ENCODE results near the gene CDSN.

CDSN gene

DNA sequence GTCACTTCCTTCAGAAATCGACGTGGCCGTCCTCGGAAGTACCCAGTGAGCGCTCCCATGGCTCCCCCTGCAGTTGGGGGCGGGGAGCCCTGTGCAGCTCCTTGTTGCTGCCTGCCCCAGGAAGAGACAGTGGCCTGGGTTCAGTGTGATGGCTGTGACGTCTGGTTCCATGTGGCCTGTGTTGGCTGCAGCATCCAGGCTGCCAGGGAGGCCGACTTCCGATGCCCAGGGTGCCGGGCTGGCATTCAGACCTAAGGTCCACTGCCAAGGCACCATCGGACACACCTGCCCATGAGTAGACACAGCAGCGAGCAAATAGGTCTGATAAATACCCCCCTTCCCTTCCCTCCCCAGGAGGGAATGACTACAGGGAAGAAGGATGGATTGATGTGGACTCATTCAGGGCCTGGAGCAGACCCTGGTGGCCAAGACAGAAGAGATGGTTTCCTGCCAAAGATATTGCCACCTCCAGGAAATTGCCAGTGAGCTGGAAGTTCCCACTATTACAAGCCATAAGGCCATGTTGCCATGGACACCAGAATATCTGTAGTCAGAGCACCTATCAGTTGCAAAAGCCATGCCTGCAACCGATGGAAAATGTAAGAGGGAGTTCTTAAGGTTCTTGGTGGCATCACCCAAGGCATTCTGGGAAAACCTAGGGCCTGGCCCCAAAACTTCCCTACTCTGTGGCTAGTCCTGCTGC is 42.4 kb upstream of the CDSN start:
- peaks cover 32% of the 10 kb centered on the region for H3K4me1 ChIP-seq (ENCODE audit: insufficient read depth, low read length, poor library complexity, severe bottlenecking)
- H3K9me3 ChIP-seq (ENCODE audit: insufficient read depth, low read depth, low read length): no peaks in the 10 kb centered on the region
- H4K20me1 ChIP-seq (ENCODE audit: insufficient read depth, low read length, poor library complexity, severe bottlenecking): peaks cover 7% of the 10 kb centered on the region
- H3K79me2 ChIP-seq (ENCODE audit: insufficient read depth, low read length): peaks cover 45% of the 10 kb centered on the region
- H2AFZ ChIP-seq (ENCODE audit: low read length): no peak overlapping the region
- no peaks in the 10 kb centered on the region for H3F3A ChIP-seq (ENCODE audit: low read depth)
- no peak for TF ChIP-seq EZH2phosphoT487 (IDR thresholded peaks at IDR 0.05; ENCODE audit: borderline replicate concordance)
- TF ChIP-seq, protein P1, sequence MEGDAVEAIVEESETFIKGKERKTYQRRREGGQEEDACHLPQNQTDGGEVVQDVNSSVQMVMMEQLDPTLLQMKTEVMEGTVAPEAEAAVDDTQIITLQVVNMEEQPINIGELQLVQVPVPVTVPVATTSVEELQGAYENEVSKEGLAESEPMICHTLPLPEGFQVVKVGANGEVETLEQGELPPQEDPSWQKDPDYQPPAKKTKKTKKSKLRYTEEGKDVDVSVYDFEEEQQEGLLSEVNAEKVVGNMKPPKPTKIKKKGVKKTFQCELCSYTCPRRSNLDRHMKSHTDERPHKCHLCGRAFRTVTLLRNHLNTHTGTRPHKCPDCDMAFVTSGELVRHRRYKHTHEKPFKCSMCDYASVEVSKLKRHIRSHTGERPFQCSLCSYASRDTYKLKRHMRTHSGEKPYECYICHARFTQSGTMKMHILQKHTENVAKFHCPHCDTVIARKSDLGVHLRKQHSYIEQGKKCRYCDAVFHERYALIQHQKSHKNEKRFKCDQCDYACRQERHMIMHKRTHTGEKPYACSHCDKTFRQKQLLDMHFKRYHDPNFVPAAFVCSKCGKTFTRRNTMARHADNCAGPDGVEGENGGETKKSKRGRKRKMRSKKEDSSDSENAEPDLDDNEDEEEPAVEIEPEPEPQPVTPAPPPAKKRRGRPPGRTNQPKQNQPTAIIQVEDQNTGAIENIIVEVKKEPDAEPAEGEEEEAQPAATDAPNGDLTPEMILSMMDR (conservative IDR thresholded peaks at IDR 0.05; ENCODE audit: low read length): no peak
- H3K4me3 ChIP-seq (ENCODE audit: low read length, poor library complexity, severe bottlenecking): no peak overlapping the region
- no peaks in the 10 kb centered on the region for H3K9me2 ChIP-seq (replicated peaks; ENCODE audit: low read depth, low read length)
- H3K36me3 ChIP-seq (ENCODE audit: insufficient read depth, low read length): no peaks in the 10 kb centered on the region; the same call in 1 of the 2 replicates
- H3K4me2 ChIP-seq (ENCODE audit: low read depth, low read length, poor library complexity, severe bottlenecking): peak overlapping the region; percentile 95
- H3K9ac ChIP-seq (ENCODE audit: low read depth, low read length, poor library complexity, severe bottlenecking): no peak overlapping the region
- H3K27me3 ChIP-seq (ENCODE audit: insufficient read depth, low read length, poor library complexity, severe bottlenecking): no peaks in the 10 kb centered on the region

DNA sequence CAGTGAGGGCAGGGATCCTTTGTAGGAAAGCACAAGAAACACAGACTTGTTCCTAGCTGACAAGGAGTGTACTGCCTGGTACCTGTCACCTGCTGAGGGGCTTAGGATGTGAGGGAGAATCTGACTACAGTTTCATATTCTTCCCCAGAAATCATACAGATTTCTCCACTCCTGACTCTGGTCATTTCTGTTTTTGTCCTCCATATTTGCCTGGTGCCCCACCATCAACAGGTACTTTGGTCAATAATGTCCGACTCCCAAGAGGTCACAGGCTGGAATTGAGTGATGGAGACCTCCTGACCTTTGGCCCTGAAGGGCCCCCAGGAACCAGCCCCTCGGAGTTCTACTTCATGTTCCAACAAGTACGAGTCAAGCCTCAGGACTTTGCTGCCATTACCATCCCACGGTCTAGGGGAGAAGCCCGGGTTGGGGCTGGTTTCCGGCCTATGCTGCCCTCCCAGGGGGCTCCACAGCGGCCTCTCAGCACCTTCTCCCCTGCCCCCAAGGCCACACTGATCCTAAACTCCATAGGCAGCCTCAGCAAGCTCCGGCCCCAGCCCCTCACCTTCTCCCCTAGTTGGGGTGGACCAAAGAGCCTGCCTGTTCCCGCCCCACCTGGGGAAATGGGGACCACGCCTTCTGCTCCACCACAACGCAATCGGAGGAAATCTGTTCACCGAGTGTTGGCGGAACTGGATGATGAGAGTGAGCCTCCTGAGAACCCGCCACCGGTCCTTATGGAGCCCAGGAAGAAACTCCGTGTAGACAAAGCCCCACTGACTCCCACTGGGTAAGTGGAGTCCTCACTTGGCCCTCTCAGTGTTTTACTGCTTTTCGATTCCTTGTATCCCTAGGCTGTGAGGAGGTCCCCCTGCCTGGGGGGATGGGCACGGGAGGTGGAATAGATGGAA is 41.2 kb upstream of the CDSN start:
- Histone ChIP-seq H3K27me3 (ENCODE audit: insufficient read depth, low read length, poor library complexity, severe bottlenecking) (no peaks in the 10 kb centered on the region), H3K4me3 (ENCODE audit: low read length, poor library complexity, severe bottlenecking) (peak overlapping the region; percentile 35), H2AFZ (ENCODE audit: low read length) (no peak overlapping the region), H3K79me2 (ENCODE audit: insufficient read depth, low read length) (peaks cover 56% of the 10 kb centered on the region), H3K9ac (ENCODE audit: low read depth, low read length, poor library complexity, severe bottlenecking) (peak overlapping the region; percentile 20), H3K9me3 (ENCODE audit: insufficient read depth, low read depth, low read length) (no peaks in the 10 kb centered on the region), H3F3A (ENCODE audit: low read depth) (no peaks in the 10 kb centered on the region), H3K36me3 (ENCODE audit: insufficient read depth, low read length) (no peaks in the 10 kb centered on the region; the same call in 1 of the 2 replicates), H3K4me2 (ENCODE audit: low read depth, low read length, poor library complexity, severe bottlenecking) (peak overlapping the region; percentile 95), H4K20me1 (ENCODE audit: insufficient read depth, low read length, poor library complexity, severe bottlenecking) (peaks cover 7% of the 10 kb centered on the region), H3K9me2 (replicated peaks; ENCODE audit: low read depth, low read length) (no peaks in the 10 kb centered on the region), H3K4me1 (ENCODE audit: insufficient read depth, low read length, poor library complexity, severe bottlenecking) (peaks cover 43% of the 10 kb centered on the region)
- TF ChIP-seq, protein P1 (conservative IDR thresholded peaks at IDR 0.05; ENCODE audit: low read length): no peak
- TF ChIP-seq EZH2phosphoT487 (IDR thresholded peaks at IDR 0.05; ENCODE audit: borderline replicate concordance): no peak

DNA sequence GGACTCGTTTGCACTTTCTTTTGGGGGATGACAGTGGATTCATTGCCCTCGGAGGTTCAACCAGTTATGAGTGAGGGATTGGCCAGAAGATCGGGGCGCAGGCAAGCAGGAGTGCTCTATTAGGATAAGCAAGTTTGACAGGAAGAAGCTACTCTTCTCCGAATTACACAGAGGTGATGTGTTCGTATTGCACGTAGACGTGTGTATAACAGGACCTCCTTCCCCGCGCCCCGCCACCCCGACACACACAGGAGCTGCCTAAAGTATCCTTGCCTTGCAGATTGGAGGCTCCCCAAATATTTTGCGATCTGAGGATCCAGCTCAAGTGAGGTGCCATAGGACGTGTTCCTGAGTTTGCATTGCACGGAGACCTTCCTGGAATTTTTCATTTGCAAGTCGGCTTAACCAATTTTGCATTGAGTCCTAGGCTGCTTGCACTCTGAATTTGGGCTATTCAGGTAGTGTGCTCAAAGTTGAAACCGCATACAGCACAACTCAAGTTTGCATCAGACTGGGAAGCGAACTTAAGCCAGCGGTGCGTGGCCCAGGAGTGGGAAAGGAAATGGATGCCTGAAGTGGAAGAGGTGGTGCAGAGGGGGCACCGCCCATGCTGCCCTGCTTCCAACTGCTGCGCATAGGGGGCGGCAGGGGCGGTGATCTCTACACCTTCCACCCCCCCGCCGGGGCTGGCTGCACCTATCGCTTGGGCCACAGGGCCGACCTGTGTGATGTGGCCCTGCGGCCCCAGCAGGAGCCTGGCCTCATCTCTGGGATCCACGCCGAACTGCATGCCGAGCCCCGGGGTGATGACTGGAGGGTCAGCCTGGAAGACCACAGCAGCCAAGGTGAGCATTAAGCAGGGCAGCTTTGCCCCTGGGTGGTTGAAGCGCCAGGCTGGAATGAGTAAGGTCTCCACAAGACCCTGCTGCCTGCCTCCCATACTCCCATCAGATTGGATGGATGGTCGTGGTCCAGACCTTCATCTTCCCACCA is 38.9 kb upstream of the CDSN start:
- peak overlapping the region; percentile 88 for H3K9ac ChIP-seq (ENCODE audit: low read depth, low read length, poor library complexity, severe bottlenecking)
- peaks cover 57% of the 10 kb centered on the region for H3K79me2 ChIP-seq (ENCODE audit: insufficient read depth, low read length)
- no peaks in the 10 kb centered on the region for H3F3A ChIP-seq (ENCODE audit: low read depth)
- no peaks in the 10 kb centered on the region for H3K9me3 ChIP-seq (ENCODE audit: insufficient read depth, low read depth, low read length)
- H3K4me2 ChIP-seq (ENCODE audit: low read depth, low read length, poor library complexity, severe bottlenecking): peak overlapping the region; percentile 95
- peak overlapping the region; percentile 89 for H3K4me3 ChIP-seq (ENCODE audit: low read length, poor library complexity, severe bottlenecking)
- H4K20me1 ChIP-seq (ENCODE audit: insufficient read depth, low read length, poor library complexity, severe bottlenecking): peaks cover 7% of the 10 kb centered on the region
- peaks cover 45% of the 10 kb centered on the region for H3K4me1 ChIP-seq (ENCODE audit: insufficient read depth, low read length, poor library complexity, severe bottlenecking)
- no peaks in the 10 kb centered on the region; the same call in 1 of the 2 replicates for H3K36me3 ChIP-seq (ENCODE audit: insufficient read depth, low read length)
- TF ChIP-seq, protein P1 (conservative IDR thresholded peaks at IDR 0.05; ENCODE audit: low read length): peak; percentile 31
- no peak for TF ChIP-seq EZH2phosphoT487 (IDR thresholded peaks at IDR 0.05; ENCODE audit: borderline replicate concordance)
- no peaks in the 10 kb centered on the region for H3K27me3 ChIP-seq (ENCODE audit: insufficient read depth, low read length, poor library complexity, severe bottlenecking)
- no peaks in the 10 kb centered on the region for H3K9me2 ChIP-seq (replicated peaks; ENCODE audit: low read depth, low read length)
- H2AFZ ChIP-seq (ENCODE audit: low read length): peak overlapping the region; percentile 89

All from Loucy (cell line).